SK-N-SH treated with all-trans-retinoic acid at 6 μM for 48 hours (cell line): ENCODE data around the gene BICRAL.

Experiments
- ATAC-seq: fragments of 200-7000 bp; cut with Tn5 transposase; 3 replicates; pipeline ENCODE4 v1.9.1; 2020; ENCODE audit warnings: mild to moderate bottlenecking, moderate library complexity
- ARNTL ChIP-seq: fragments of 450-650 bp; formaldehyde crosslinking; IDR thresholded peaks from 2 replicates; pipeline ENCODE4 v1.5.0; 2020; ENCODE audit warnings: low read depth, mild to moderate bottlenecking, moderate library complexity, borderline replicate concordance
- BACH2 ChIP-seq: fragments of 250-450 bp; sonication (Bioruptor Pico); IDR thresholded peaks from 2 replicates; pipeline ENCODE4 v1.9.0; 2021; ENCODE audit warnings: mild to moderate bottlenecking, borderline replicate concordance
- ESRRG ChIP-seq: fragments of 250-450 bp; sonication (Bioruptor Pico); IDR thresholded peaks from 2 replicates; pipeline ENCODE4 v1.6.1; 2021; ENCODE audit warnings: mild to moderate bottlenecking
- ISL1 ChIP-seq: fragments of 250-450 bp; sonication (Bioruptor Pico); IDR thresholded peaks from 2 replicates; pipeline ENCODE4 v2.1.2; 2022; ENCODE audit warnings: mild to moderate bottlenecking, moderate library complexity
- PPARA ChIP-seq: fragments of 250-450 bp; sonication (Bioruptor Pico); IDR thresholded peaks from 2 replicates; pipeline ENCODE4 v1.5.0; 2020; ENCODE audit warnings: mild to moderate bottlenecking, borderline replicate concordance
- RARB ChIP-seq: fragments of 250-450 bp; sonication (Bioruptor Pico); IDR thresholded peaks from 2 replicates; pipeline ENCODE4 v1.8.0; 2021; ENCODE audit warnings: mild to moderate bottlenecking, moderate library complexity
- TCF4 ChIP-seq: fragments of 250-450 bp; sonication (Bioruptor Pico); IDR thresholded peaks from 2 replicates; pipeline ENCODE4 v1.8.0; 2021; ENCODE audit warnings: mild to moderate bottlenecking, moderate library complexity, borderline replicate concordance
- ZC3H10 ChIP-seq: fragments of 250-450 bp; sonication (Bioruptor Pico); IDR thresholded peaks from 2 replicates; pipeline ENCODE4 v1.5.1; 2021; ENCODE audit warnings: mild to moderate bottlenecking, moderate library complexity
- ZFP3 ChIP-seq: fragments of 250-450 bp; sonication (Bioruptor Pico); IDR thresholded peaks from 2 replicates; pipeline ENCODE4 v1.5.0; 2020; ENCODE audit warnings: mild to moderate bottlenecking, moderate library complexity
- ZFP30 ChIP-seq: fragments of 450-650 bp; formaldehyde crosslinking; IDR thresholded peaks from 2 replicates; pipeline ENCODE4 v1.5.0; 2022; ENCODE audit warnings: mild to moderate bottlenecking, moderate library complexity
- ZNF565 ChIP-seq: fragments of 450-650 bp; formaldehyde crosslinking; conservative IDR thresholded peaks from 2 replicates; pipeline ENCODE4 v1.5.0; 2020; ENCODE audit warnings: low read depth, mild to moderate bottlenecking, moderate library complexity
- ZNF8 ChIP-seq: fragments of 450-650 bp; formaldehyde crosslinking; IDR thresholded peaks from 2 replicates; pipeline ENCODE4 v1.5.0; 2020; ENCODE audit warnings: mild to moderate bottlenecking, moderate library complexity
- TF ChIP-seq, protein P1 (sequence below): fragments of 250-450 bp; sonication (Bioruptor Pico); IDR thresholded peaks from 2 replicates; pipeline ENCODE4 v1.8.0; 2020; ENCODE audit warnings: mild to moderate bottlenecking, moderate library complexity, borderline replicate concordance
- TF ChIP-seq, protein P2 (sequence below): fragments of 250-450 bp; sonication (Bioruptor Pico); IDR thresholded peaks from 2 replicates; pipeline ENCODE4 v1.5.1; 2020; ENCODE audit warnings: low read depth, mild to moderate bottlenecking, moderate library complexity
- TF ChIP-seq, protein P3 (sequence below): fragments of 250-450 bp; sonication (Bioruptor Pico); IDR thresholded peaks from 2 replicates; pipeline ENCODE4 v1.5.0; 2020; ENCODE audit warnings: mild to moderate bottlenecking, moderate library complexity
- TF ChIP-seq, protein P4 (sequence below): fragments of 250-450 bp; sonication (Bioruptor Pico); IDR thresholded peaks from 2 replicates; pipeline ENCODE4 v1.5.1; 2021; ENCODE audit warnings: mild to moderate bottlenecking, moderate library complexity

The BICRAL gene

DNA sequence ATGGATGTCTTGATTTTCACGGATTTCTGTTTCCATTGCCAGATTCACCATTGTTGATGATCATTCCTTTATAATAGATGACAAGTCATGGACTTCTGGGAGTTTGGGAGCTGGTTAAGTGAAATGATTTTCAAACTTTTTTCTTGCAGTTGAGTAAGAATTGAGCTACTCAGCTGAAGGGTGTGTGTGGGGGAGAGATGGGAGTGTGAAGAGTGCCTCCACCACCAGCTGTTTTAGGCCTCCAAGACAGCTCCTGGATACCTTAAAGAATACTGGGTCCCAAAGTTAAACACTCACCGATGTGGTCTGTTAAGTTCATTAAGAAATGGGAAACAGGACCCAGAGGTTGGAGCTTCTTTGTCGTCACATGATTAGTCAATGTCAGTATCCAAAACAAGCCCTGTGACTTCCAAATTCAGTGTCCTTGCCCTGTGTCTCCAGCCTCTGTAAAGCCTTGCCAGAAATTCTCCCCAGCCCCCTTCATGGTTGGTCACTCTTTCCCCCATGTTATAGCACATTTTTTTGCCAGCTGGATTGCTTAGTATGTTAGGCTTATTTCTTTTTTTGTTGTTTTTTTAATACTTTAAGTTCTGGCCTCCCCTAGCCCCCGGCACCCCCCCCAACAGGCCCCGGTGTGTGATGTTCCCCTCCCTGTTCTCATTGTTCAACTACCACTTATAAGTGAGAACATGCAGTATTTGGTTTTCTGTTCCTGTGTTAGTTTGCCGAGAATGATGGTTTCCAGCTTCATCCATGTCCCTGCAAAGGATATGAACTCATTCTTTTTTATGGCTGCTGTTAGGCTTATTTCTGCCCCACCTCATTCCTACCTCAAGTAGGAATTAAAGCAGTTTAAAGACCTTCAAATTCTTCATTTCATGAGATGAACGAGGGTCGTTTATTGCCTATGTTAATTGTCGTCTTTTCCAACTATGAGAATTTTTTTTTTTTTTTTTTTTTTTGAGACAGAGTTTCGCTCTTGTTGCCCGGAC lies 26.9 kb downstream of the BICRAL start:
- TF ChIP-seq, protein P1, sequence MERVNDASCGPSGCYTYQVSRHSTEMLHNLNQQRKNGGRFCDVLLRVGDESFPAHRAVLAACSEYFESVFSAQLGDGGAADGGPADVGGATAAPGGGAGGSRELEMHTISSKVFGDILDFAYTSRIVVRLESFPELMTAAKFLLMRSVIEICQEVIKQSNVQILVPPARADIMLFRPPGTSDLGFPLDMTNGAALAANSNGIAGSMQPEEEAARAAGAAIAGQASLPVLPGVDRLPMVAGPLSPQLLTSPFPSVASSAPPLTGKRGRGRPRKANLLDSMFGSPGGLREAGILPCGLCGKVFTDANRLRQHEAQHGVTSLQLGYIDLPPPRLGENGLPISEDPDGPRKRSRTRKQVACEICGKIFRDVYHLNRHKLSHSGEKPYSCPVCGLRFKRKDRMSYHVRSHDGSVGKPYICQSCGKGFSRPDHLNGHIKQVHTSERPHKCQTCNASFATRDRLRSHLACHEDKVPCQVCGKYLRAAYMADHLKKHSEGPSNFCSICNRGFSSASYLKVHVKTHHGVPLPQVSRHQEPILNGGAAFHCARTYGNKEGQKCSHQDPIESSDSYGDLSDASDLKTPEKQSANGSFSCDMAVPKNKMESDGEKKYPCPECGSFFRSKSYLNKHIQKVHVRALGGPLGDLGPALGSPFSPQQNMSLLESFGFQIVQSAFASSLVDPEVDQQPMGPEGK = no peak
- TF ChIP-seq RARB (CRISPR knock-in tag) (no peak), ZFP30 (CRISPR knock-in tag) (no peak), ZFP3 (CRISPR knock-in tag) (no peak), ARNTL (CRISPR knock-in tag) (no peak), ZNF8 (no peak)
- TF ChIP-seq, protein P2, sequence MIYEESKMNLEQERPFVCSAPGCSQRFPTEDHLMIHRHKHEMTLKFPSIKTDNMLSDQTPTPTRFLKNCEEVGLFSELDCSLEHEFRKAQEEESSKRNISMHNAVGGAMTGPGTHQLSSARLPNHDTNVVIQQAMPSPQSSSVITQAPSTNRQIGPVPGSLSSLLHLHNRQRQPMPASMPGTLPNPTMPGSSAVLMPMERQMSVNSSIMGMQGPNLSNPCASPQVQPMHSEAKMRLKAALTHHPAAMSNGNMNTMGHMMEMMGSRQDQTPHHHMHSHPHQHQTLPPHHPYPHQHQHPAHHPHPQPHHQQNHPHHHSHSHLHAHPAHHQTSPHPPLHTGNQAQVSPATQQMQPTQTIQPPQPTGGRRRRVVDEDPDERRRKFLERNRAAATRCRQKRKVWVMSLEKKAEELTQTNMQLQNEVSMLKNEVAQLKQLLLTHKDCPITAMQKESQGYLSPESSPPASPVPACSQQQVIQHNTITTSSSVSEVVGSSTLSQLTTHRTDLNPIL (CRISPR knock-in tag) = no peak
- ATAC-seq = no peak

DNA sequence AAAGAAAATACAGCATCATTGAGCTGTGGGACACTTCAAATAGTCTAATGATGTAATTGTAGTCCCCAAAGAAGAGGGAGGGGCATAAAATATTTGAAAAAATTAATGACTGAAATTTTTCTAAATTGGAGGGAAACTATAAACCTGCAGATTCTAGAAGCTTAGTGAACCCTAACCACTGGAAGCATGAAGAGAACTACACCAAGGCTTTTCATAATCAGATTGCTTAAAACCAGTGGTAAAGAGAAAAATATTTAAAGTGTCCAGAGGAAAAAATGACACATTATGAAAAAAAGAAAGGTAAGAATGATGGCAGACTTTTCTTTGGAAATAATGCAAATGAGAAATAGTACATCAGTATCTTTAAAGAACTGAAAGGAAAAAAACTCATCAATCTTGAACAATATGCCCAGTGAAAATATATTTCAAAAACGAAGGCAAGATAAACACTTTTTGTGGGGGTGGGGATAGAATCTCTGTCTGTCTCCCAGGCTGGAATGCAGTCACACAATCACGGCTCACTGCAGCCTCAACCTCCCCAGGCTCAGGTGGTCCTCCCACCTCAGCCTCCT lies 31.3 kb downstream of the BICRAL start:
- no peak for ATAC-seq
- TF ChIP-seq, protein P3, sequence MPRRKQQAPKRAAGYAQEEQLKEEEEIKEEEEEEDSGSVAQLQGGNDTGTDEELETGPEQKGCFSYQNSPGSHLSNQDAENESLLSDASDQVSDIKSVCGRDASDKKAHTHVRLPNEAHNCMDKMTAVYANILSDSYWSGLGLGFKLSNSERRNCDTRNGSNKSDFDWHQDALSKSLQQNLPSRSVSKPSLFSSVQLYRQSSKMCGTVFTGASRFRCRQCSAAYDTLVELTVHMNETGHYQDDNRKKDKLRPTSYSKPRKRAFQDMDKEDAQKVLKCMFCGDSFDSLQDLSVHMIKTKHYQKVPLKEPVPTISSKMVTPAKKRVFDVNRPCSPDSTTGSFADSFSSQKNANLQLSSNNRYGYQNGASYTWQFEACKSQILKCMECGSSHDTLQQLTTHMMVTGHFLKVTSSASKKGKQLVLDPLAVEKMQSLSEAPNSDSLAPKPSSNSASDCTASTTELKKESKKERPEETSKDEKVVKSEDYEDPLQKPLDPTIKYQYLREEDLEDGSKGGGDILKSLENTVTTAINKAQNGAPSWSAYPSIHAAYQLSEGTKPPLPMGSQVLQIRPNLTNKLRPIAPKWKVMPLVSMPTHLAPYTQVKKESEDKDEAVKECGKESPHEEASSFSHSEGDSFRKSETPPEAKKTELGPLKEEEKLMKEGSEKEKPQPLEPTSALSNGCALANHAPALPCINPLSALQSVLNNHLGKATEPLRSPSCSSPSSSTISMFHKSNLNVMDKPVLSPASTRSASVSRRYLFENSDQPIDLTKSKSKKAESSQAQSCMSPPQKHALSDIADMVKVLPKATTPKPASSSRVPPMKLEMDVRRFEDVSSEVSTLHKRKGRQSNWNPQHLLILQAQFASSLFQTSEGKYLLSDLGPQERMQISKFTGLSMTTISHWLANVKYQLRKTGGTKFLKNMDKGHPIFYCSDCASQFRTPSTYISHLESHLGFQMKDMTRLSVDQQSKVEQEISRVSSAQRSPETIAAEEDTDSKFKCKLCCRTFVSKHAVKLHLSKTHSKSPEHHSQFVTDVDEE (CRISPR knock-in tag) = no peak
- TF ChIP-seq ZFP30 (CRISPR knock-in tag) (no peak), ESRRG (no peak), RARB (CRISPR knock-in tag) (no peak), ZNF565 (CRISPR knock-in tag) (no peak), ZNF8 (no peak), ZC3H10 (CRISPR knock-in tag) (no peak)
- TF ChIP-seq, protein P4, sequence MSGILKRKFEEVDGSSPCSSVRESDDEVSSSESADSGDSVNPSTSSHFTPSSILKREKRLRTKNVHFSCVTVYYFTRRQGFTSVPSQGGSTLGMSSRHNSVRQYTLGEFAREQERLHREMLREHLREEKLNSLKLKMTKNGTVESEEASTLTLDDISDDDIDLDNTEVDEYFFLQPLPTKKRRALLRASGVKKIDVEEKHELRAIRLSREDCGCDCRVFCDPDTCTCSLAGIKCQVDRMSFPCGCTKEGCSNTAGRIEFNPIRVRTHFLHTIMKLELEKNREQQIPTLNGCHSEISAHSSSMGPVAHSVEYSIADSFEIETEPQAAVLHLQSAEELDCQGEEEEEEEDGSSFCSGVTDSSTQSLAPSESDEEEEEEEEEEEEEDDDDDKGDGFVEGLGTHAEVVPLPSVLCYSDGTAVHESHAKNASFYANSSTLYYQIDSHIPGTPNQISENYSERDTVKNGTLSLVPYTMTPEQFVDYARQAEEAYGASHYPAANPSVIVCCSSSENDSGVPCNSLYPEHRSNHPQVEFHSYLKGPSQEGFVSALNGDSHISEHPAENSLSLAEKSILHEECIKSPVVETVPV (CRISPR knock-in tag) = no peak
- TF ChIP-seq, protein P2 (CRISPR knock-in tag) = no peak
- TF ChIP-seq, all 23 proteins: peak for 0

DNA sequence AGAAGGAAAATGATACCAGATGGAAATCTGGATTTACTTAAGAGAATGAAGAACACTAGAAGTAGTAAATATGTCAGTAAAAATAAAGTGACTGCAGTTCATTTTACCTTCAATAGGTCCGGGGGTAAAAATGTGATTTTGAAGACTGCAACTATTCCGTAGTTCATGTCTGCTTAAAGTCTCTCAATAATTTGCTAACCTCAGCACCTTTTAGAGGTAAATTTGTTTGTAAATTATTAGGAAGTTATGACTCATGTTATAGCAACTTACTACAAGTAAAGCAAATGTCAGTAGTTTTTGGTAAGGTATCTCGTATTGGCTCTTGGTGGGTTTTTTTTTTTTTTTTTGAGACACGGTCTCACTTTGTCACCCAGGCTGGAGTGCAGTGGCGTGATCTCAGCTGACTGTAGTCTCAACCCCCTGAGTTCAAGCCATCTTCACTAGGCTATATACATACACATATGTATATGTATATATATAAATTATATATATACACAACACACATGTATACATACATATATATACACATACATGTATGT lies 32.1 kb downstream of the BICRAL start:
- ATAC-seq = peak; percentile 54; the same call in 2 of the 3 replicates
- TF ChIP-seq ZC3H10 (CRISPR knock-in tag) = no peak
- TF ChIP-seq, protein P4 (CRISPR knock-in tag) = no peak
- TF ChIP-seq ZFP30 (CRISPR knock-in tag) = no peak
- no peak for TF ChIP-seq ZFP3 (CRISPR knock-in tag)
- TF ChIP-seq PPARA (CRISPR knock-in tag) = no peak
- TF ChIP-seq, protein P1 = no peak
- no peak for TF ChIP-seq ISL1 (CRISPR knock-in tag)
- no peak for TF ChIP-seq TCF4 (CRISPR knock-in tag)
- TF ChIP-seq, protein P3 (CRISPR knock-in tag) = no peak
- TF ChIP-seq ESRRG = no peak
- TF ChIP-seq ARNTL (CRISPR knock-in tag) = no peak
- TF ChIP-seq BACH2 (CRISPR knock-in tag) = no peak
